GM11168 (cell line): ENCODE data around the gene TESK2.
"Not testable (repeated sequence)": the region's sequence is repeated elsewhere in the genome, so short reads cannot be mapped to it uniquely, and the experiment has no call there.

Experiments used
- in situ Hi-C: fragments of 300-500 bp; cut with MboI; formaldehyde crosslinking; loops from one replicate; pipeline ENCODE4 v1.12.0; 2022; ENCODE audit warnings: low sequenced_read_pairs; ENCODE audit not compliant: unreplicated experiment

TESK2 gene

GRCh38 chr1:45510036-45510971 lies 19.3 kb upstream of the TESK2 start:
- in situ Hi-C loops: no loop called here

DNA sequence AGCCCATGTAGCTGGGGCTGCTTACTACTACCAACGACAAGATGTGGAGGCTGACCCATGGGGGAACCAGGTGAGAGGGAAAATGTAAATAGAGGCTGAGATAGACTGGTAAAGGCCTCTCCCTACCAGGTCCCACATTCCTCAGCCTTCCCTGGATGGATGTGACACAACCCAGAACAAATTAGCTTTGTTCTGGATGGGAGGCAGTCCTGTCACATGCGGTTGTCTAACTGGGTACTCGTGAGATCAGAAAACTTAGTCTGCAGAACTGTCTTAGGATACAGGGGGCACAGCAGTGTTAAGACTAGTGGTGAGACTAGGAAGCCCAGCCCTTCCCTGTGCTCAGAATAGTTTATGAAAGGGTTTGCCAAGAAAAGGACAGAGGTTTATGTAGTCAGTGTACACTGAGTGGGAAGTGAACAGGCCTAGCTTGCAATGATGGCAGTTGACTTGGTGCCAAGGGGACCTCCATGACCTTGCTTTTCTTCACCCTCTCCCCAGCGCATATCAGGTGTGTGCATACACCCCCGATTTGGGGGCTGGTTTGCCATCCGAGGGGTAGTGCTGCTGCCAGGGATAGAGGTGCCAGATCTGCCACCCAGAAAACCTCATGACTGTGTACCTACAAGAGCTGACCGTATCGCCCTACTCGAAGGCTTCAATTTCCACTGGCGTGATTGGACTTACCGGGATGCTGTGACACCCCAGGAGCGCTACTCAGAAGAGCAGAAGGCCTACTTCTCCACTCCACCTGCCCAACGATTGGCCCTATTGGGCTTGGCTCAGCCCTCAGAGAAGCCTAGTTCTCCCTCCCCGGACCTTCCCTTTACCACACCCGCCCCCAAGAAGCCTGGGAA lies 17.6 kb upstream of the TESK2 start:
- in situ Hi-C loops: loop anchor here (5.0 kb wide), 1 partner anchor 64 kb away; no protein-coding TSS in a partner anchor

DNA sequence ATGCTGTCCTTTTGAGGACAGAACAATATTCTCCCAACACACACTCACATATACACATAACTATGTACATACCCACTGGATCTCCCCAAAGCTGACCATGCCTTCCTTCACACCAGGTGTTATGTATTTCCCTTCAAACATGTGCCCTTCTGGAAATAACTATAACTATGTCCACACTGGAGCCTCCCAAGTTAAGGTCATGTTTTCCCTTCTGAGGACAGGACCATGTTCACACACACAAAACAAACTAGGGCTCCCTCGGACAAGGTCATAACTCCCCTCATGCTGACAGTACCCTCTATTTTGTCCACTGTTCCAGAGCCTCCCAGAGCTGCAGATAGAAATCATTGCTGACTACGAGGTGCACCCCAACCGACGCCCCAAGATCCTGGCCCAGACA lies 16.9 kb upstream of the TESK2 start:
- in situ Hi-C loops: loop anchor here (5.0 kb wide), 1 partner anchor 64 kb away; no protein-coding TSS in a partner anchor

- in situ Hi-C loops: loop anchor here (5.0 kb wide), 1 partner anchor 65 kb away; no protein-coding TSS in a partner anchor
Measured at GRCh38 chr1:45507195-45507594, 16.2 kb upstream of the TESK2 start.

DNA sequence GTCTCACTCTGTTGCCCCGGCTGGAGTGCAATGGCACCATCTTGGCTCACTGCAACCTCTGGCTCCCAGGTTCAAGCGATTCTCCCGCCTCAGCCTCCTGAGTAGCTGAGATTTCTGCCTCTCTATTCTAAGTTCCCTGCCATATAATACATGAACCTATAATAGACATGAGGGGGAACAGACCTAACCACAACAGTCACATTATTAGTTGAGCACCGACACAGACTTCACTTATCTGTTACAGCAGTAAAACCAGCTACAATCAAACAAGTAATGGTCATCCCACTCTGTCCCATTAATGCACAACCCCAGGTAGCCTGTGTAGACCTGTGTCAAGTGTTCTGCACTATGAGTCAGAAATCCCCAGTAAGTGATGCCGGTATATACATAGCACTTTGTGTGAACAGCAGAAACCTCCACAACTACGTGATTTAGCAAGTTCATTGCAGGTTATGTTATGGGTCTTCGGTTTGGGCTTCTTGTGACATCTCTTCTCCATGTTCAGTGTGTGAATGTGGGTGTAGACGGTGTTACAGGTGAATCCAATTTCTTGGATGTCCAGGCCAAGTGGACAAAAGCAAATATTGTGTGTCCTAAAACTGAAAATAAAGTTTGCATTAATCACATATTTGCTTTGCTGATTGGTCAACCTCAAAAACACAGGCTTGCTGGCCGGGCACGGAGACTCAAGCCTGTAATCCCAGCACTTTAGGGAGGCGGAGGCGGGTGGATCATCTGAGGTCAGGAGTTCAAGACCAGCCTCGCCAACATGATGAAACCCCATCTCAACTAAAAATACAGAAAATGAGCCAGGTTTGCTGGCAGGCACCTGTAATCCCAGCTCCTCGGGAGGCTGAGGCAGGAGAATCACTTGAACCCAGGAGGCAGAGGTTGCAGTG lies 12.7 kb upstream of the TESK2 start:
- in situ Hi-C loops: no loop called here

- in situ Hi-C loops: no loop called here
Measured at GRCh38 chr1:45501505-45501859, 10.5 kb upstream of the TESK2 start.

DNA sequence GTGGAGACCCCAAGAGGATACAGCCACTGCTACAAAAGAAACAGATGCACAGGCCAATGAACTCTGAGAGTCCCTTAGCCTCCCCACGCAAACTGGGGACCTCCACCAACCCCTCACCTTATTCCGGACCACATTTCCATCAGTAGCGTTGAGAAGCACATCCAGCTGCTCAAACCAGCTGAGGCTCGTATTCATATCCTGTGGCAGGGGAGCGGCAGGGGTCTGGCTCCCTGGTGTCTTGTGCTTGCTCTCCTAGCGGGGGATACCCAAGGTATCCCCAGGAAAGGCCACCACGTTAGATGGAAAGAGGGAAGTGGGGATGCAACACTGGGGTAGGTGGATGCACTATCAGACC lies 8.4 kb upstream of the TESK2 start:
- in situ Hi-C loops: loop anchor here (10.0 kb wide), 1 partner anchor 475 kb away; no protein-coding TSS in a partner anchor

GRCh38 chr1:45498279-45498678 lies 7.3 kb upstream of the TESK2 start:
- in situ Hi-C loops: loop anchor here (10.0 kb wide), 1 partner anchor 473 kb away; no protein-coding TSS in a partner anchor

- in situ Hi-C loops: loop anchor here (5.0 to 10.0 kb wide), 2 partner anchors 141 to 468 kb away; no protein-coding TSS in a partner anchor
Measured at GRCh38 chr1:45493116-45493697, 2.2 kb upstream of the TESK2 start.

- in situ Hi-C loops: loop anchor here (5.0 to 10.0 kb wide), 2 partner anchors 140 to 468 kb away; no protein-coding TSS in a partner anchor
Measured at GRCh38 chr1:45492691-45493090, 1.7 kb upstream of the TESK2 start.

GRCh38 chr1:45491487-45492260 lies 711 bp upstream of the TESK2 start:
- in situ Hi-C loops: loop anchor here (5.0 to 10.0 kb wide), 2 partner anchors 139 to 467 kb away; no protein-coding TSS in a partner anchor

DNA sequence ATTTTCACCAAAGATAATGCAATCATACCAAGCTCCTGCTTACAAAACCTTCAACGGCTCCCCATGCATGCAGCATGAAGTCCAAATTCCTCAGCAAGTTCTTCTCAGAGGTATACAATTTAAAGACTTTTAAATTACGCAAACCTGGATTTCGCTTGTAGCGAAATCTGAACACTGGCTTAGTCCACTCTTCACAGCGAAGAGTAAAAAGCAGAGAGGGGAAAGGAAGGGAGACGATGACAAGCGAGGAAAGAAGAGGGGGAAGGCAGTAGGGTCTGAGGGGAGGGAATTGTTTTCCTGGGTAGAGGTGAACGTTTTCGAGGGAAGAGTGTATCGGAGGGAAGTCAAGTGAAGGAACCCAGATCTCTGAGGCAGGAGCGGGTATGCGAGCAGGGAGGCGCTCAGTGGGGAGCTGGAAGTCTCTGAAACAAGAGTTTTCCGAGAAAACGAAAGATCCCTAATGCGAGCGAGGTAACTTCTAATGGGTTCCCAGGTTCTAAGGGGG lies 790 bp downstream of the TESK2 start:
- in situ Hi-C loops: loop anchor here (5.0 to 10.0 kb wide), 2 partner anchors 138 to 465 kb away; no protein-coding TSS in a partner anchor

DNA sequence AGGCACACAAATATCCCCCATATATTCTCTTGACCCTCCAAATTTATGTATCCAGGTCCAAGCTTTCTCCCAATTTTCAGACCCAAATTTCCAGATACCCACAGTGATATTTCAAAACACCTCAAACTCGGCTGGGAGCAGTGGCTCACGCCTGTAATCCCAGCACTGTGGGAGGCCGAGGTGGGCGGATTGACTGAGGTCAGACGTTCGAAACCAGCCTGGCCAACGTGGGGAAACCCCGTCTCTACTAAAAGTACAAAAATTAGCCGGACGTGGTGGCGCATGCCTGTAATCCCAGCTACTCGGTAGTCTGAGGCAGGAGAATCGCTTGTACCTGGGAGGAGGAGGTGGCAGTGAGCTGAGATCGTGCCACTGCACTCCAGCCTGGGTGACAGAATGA lies 1.6 kb downstream of the TESK2 start:
- in situ Hi-C loops: not testable (repeated sequence)

- in situ Hi-C loops: no loop called here
Measured at GRCh38 chr1:45488666-45489377, 2.1 kb downstream of the TESK2 start.

GRCh38 chr1:45485949-45486348 lies 5.0 kb downstream of the TESK2 start:
- in situ Hi-C loops: no loop called here

GRCh38 chr1:45479039-45479748 lies 11.8 kb downstream of the TESK2 start:
- in situ Hi-C loops: no loop called here
